PFSK-1 (cell line): ENCODE measurements around the gene PEX11G.

Experiments used
- POLR2AphosphoS5 ChIP-seq: IDR thresholded peaks from 2 replicates; pipeline ENCODE4 v1.6.1; 2012; ENCODE audit warnings: low read depth, mild to moderate bottlenecking, control low read depth, low read length, moderate library complexity
- TAF1 ChIP-seq: IDR thresholded peaks from 2 replicates; pipeline ENCODE4 v1.6.1; 2012; ENCODE audit warnings: low read length, control low read depth, borderline replicate concordance; ENCODE audit not compliant: insufficient read depth
- TF ChIP-seq, protein P1 (sequence below), 2 experiments: IDR thresholded peaks; 2 replicates each; pipeline versions ENCODE4 v1.6.1 to v1.8.0; 2011 to 2012; ENCODE audit warnings: low read depth in 2 of 2, low read length in 2 of 2, control low read depth in 1 of 2, inconsistent platforms in 1 of 2, mild to moderate bottlenecking in 1 of 2, moderate library complexity in 1 of 2; ENCODE audit not compliant: insufficient read depth in 1 of 2

DNA sequence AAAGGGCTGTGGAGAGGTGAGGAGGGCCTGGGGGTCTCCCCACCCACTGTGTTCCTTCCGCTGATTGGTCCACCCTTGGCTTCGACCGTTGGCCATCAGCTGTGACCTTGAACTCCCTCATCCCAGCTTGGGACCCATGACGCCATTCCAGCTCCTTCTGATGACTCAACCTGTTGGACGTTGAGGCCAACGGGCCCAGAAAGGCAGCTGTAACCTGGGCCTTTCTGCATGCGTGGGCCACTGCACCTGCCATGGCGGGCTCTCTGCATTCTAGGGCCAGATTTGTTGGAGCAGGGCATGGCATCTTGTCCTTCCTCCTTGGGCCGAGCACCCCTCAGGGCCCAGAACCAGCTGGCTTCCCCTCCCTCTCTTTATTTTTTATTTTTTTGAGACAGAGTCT is 30.2 kb downstream of the PEX11G start:
- TF ChIP-seq, protein P1, sequence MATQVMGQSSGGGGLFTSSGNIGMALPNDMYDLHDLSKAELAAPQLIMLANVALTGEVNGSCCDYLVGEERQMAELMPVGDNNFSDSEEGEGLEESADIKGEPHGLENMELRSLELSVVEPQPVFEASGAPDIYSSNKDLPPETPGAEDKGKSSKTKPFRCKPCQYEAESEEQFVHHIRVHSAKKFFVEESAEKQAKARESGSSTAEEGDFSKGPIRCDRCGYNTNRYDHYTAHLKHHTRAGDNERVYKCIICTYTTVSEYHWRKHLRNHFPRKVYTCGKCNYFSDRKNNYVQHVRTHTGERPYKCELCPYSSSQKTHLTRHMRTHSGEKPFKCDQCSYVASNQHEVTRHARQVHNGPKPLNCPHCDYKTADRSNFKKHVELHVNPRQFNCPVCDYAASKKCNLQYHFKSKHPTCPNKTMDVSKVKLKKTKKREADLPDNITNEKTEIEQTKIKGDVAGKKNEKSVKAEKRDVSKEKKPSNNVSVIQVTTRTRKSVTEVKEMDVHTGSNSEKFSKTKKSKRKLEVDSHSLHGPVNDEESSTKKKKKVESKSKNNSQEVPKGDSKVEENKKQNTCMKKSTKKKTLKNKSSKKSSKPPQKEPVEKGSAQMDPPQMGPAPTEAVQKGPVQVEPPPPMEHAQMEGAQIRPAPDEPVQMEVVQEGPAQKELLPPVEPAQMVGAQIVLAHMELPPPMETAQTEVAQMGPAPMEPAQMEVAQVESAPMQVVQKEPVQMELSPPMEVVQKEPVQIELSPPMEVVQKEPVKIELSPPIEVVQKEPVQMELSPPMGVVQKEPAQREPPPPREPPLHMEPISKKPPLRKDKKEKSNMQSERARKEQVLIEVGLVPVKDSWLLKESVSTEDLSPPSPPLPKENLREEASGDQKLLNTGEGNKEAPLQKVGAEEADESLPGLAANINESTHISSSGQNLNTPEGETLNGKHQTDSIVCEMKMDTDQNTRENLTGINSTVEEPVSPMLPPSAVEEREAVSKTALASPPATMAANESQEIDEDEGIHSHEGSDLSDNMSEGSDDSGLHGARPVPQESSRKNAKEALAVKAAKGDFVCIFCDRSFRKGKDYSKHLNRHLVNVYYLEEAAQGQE (IDR thresholded peaks at IDR 0.05; ENCODE audit: insufficient read depth in 1 of 2, low read depth in 2 of 2, low read length in 2 of 2) = no peak
- TF ChIP-seq POLR2AphosphoS5 = no peak
- TF ChIP-seq TAF1 = no peak
